ENCODE data around the gene SUCLG1. TPM values are rescaled to one million over a fixed set of nuclear protein-coding genes. Genes with fewer than 3 reads are reported as not detected.

SUCLG1 gene
- total and polyA plus RNA-seq, 10 of the 15 experiments (the other 5 are each of a cell fraction or from before 2014, with no cell fraction given): 75.4 to 197 (median 93.6) TPM

GRCh38 chr2:84380875-84381274, 78.2 kb downstream of the SUCLG1 start:
- H3K4me1 ChIP-seq (ENCODE audit: control insufficient read depth, insufficient read depth, low read length): no peaks in the 10 kb centered on the region
- no peak overlapping the region for H3K4me2 ChIP-seq (ENCODE audit: control insufficient read depth, insufficient read depth)
- no peaks in the 10 kb centered on the region for H3K36me3 ChIP-seq (ENCODE audit: control insufficient read depth in 2 of 2, insufficient read depth in 2 of 2, low read length in 1 of 2)
- H3K9ac ChIP-seq (ENCODE audit: control insufficient read depth, insufficient read depth, low read length): no peak overlapping the region
- no peaks in the 10 kb centered on the region for H4K20me1 ChIP-seq (ENCODE audit: control insufficient read depth, insufficient read depth)
- RAD21 ChIA-PET (ENCODE audit: unreplicated experiment): no interaction called here
- ATAC-seq (no peak), FAIRE-seq (no peak), DNase-seq (ENCODE audit: low read depth, low spot score) (no peak)
- no peaks in the 10 kb centered on the region for H3K9me3 ChIP-seq (replicated peaks; ENCODE audit: control insufficient read depth, insufficient read depth, low read length)
- intact Hi-C loops (cut with micrococcal nuclease; ENCODE audit: unreplicated experiment) (no loop called here), in situ Hi-C loops (cut with MboI) (no loop called here)
- H3K27me3 ChIP-seq (replicated peaks in 1 of 2; ENCODE audit: control insufficient read depth in 2 of 2, insufficient read depth in 2 of 2, low read length in 1 of 2): no peaks in the 10 kb centered on the region
- POLR2A ChIA-PET: no interaction called here
- H3K27ac ChIP-seq (ENCODE audit: control insufficient read depth, insufficient read depth): no peak overlapping the region
- H2AFZ ChIP-seq (ENCODE audit: control insufficient read depth, low read depth, low read length): no peak overlapping the region
- no peak for TF ChIP-seq JUND (IDR thresholded peaks at IDR 0.05; ENCODE audit: low read depth, low read length)
- TF ChIP-seq NFYA (IDR thresholded peaks at IDR 0.05; ENCODE audit: borderline replicate concordance, low read depth, low read length): no peak
- no peak for TF ChIP-seq SIN3A (IDR thresholded peaks at IDR 0.05; ENCODE audit: low read depth, low read length)
- TF ChIP-seq POLR2A (IDR thresholded peaks at IDR 0.05; ENCODE audit: low read depth, low read length): no peak
- no peak for TF ChIP-seq ZNF384 (IDR thresholded peaks at IDR 0.05; ENCODE audit: borderline replicate concordance, low read depth, low read length)
- TF ChIP-seq NR2C2 (IDR thresholded peaks at IDR 0.05; ENCODE audit: borderline replicate concordance, control insufficient read depth, insufficient read length, low read depth): no peak
- TF ChIP-seq BRCA1 (IDR thresholded peaks at IDR 0.05; ENCODE audit: low read depth, low read length): no peak
- TF ChIP-seq EED (IDR thresholded peaks at IDR 0.05; ENCODE audit: low read depth): no peak
- TF ChIP-seq HDGF (IDR thresholded peaks at IDR 0.05): no peak
- TF ChIP-seq ELK1 (IDR thresholded peaks at IDR 0.05; ENCODE audit: low read depth, low read length): no peak
- no peak for TF ChIP-seq SPI1 (IDR thresholded peaks at IDR 0.05; ENCODE audit: borderline replicate concordance, insufficient read depth, low read depth, low read length)
- no peak for TF ChIP-seq RAD21 (IDR thresholded peaks at IDR 0.05; ENCODE audit: insufficient read depth, low read depth, low read length)
- TF ChIP-seq CHD1 (IDR thresholded peaks at IDR 0.05; ENCODE audit: low read depth, low read length): no peak
- no peak for TF ChIP-seq CBX5 (IDR thresholded peaks at IDR 0.05; ENCODE audit: low read depth)
- no peak overlapping the region for H3K4me3 ChIP-seq
- CTCF ChIA-PET: interaction anchor here (0.6 kb wide), 1 partner anchor 66 kb away, joined by 3 read pairs; no protein-coding TSS in a partner anchor
- H3K79me2 ChIP-seq (ENCODE audit: control insufficient read depth, insufficient read depth, low read length): no peaks in the 10 kb centered on the region
- SMC1A ChIA-PET (ENCODE audit: uncharacterized antibody, unreplicated experiment): interaction anchor here (1.0 kb wide), 1 partner anchor 64 kb away, joined by 3 read pairs; no protein-coding TSS in a partner anchor
- no TSS peak for BruUV-seq (replicated peaks)

Data from GM12878 (cell line).